Natural killer cell (primary cell): ENCODE measurements around the gene TWIST2. TPM values are rescaled to one million over a fixed set of nuclear protein-coding genes. Genes with fewer than 3 reads are reported as not detected.

Source experiments
- ATAC-seq, 3 donors: fragments of 150-1000 bp in 2 of 3; fragments of 200-7000 bp in 1 of 3; cut with Tn5 transposase; 1 replicate in 1 of 3; 2 replicates in 2 of 3; pipeline ENCODE4 v1.10.0; 2021; ENCODE audit warnings: mild to moderate bottlenecking in 2 of 3, moderate library complexity in 2 of 3
- DNase-seq, 2 donors: peaks; one replicate each; pipeline versions ENCODE4 v3.0.0 to v3.0.0-alpha.2; 2013 to 2021; ENCODE audit warnings: mixed read lengths in 1 of 2
- H3K27ac ChIP-seq: one replicate; pipeline ENCODE4 v1.5.1; 2013; ENCODE audit warnings: mild to moderate bottlenecking, low read length
- H3K27me3 ChIP-seq: one replicate; pipeline ENCODE4 v1.6.1; 2013; ENCODE audit warnings: low read length; ENCODE audit not compliant: control insufficient read depth, insufficient read depth
- H3K36me3 ChIP-seq: one replicate; pipeline ENCODE4 v1.6.1; 2013; ENCODE audit warnings: low read length; ENCODE audit not compliant: control insufficient read depth, insufficient read depth
- H3K4me1 ChIP-seq: one replicate; pipeline ENCODE4 v1.6.1; 2013; ENCODE audit warnings: low read length; ENCODE audit not compliant: control insufficient read depth, insufficient read depth
- H3K4me3 ChIP-seq: one replicate; pipeline ENCODE4 v1.5.1; 2013; ENCODE audit warnings: low read length
- H3K9me3 ChIP-seq: one replicate; pipeline ENCODE4 v1.6.1; 2013; ENCODE audit warnings: low read length; ENCODE audit not compliant: control insufficient read depth, insufficient read depth
- H3K27ac Mint-ChIP-seq, 2 donors: one replicate each; pipeline ENCODE4 v1.8.0; 2022; ENCODE audit warnings: mild to moderate bottlenecking in 2 of 2, mixed read lengths in 2 of 2, moderate library complexity in 1 of 2
- H3K27me3 Mint-ChIP-seq, 2 donors: one replicate each; pipeline ENCODE4 v1.8.0; 2022; ENCODE audit warnings: low read depth in 2 of 2, mixed read lengths in 2 of 2
- H3K36me3 Mint-ChIP-seq: one replicate; pipeline ENCODE4 v1.8.0; 2022; ENCODE audit warnings: mixed read lengths
- H3K4me1 Mint-ChIP-seq, 2 donors: one replicate each; pipeline ENCODE4 v1.8.0; 2022; ENCODE audit warnings: mixed read lengths in 2 of 2
- H3K4me3 Mint-ChIP-seq: one replicate; pipeline ENCODE4 v1.8.0; 2022; ENCODE audit warnings: mild to moderate bottlenecking, moderate library complexity, mixed read lengths
- H3K9me3 Mint-ChIP-seq, 2 donors: one replicate each; pipeline ENCODE4 v1.8.0; 2022; ENCODE audit warnings: mixed read lengths in 2 of 2
- WGBS: methylation state at CpG from one replicate; pipeline ENCODE4 v1.1.7; 2013; ENCODE audit warnings: missing lambda C conversion rate; ENCODE audit not compliant: insufficient coverage; 5-methylcytosine and 5-hydroxymethylcytosine counted together
- intact Hi-C: fragments of 100-400 bp; cut with micrococcal nuclease; formaldehyde crosslinking; loops from one replicate; pipeline ENCODE4 v1.14.2; 2022
- total RNA-seq, 4 donors: library from RNA; stranded (reverse); fragments of 120-200 nt in 1 of 4; gene quantifications; one replicate each; pipeline versions ENCODE4 v1.2.3 to v1.2.4, GENCODE V29; 2013 to 2022
- TF ChIP-seq, protein P1 (sequence below): fragments of 200-600 bp; IDR thresholded peaks from one replicate; pipeline ENCODE4 v1.8.0; 2022; ENCODE audit warnings: antibody characterized with exemption

Gene TWIST2
- total RNA-seq, 3 donors from 2014 or later (not counting 1 experiment from before 2014, with no cell fraction given) = not detected

DNA sequence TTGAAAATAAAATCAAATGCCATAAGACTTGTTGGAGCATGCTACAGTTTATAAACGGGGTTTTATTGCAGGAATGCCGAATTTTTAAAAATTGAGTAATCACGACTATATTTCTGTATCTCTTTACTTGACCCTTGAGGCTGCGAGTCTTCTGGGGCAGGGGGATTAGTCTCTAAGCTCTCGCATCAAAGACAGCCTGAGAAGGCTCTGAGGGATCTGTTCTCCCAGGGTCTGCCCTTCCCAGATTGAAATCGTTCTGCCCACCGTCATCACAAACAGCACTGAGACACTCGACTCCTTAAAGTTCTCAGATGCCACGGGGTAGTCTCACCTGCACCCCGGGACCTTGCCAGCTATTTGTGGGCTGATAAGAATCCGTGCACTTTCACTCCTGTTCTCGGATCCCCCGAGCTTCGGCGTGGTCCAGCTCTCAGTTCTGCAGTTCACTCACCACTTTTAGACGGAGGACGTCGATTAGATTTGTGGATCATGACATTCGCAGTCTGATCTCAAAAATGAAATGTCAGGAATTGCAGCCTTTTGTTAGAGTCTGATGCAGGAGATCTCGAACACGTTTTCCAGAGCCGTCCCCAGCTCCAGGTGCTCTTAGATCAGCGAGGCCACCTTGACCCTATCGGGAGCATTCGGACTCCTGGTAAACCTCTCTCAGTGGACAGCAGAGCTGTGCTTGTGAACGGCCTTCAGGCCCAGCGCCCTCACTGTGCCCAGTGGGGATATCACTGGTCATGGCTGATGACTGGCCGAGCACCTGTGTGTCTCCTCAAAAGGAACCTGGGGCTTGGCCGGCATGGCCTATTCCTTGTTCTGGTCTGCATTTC, 43.0 kb downstream of the TWIST2 start:
- Mint-ChIP-seq H3K4me1 (no peaks in the 10 kb centered on the region), H3K4me3 (no peak overlapping the region), H3K27me3 (no peaks in the 10 kb centered on the region), H3K36me3 (no peaks in the 10 kb centered on the region), H3K27ac (no peak overlapping the region), H3K9me3 (no peaks in the 10 kb centered on the region)
- Histone ChIP-seq H3K4me1 (no peaks in the 10 kb centered on the region), H3K27ac (no peak overlapping the region), H3K36me3 (no peaks in the 10 kb centered on the region), H3K4me3 (no peak overlapping the region), H3K27me3 (no peaks in the 10 kb centered on the region), H3K9me3 (no peaks in the 10 kb centered on the region)
- intact Hi-C loops = no loop called here
- TF ChIP-seq, protein P1, sequence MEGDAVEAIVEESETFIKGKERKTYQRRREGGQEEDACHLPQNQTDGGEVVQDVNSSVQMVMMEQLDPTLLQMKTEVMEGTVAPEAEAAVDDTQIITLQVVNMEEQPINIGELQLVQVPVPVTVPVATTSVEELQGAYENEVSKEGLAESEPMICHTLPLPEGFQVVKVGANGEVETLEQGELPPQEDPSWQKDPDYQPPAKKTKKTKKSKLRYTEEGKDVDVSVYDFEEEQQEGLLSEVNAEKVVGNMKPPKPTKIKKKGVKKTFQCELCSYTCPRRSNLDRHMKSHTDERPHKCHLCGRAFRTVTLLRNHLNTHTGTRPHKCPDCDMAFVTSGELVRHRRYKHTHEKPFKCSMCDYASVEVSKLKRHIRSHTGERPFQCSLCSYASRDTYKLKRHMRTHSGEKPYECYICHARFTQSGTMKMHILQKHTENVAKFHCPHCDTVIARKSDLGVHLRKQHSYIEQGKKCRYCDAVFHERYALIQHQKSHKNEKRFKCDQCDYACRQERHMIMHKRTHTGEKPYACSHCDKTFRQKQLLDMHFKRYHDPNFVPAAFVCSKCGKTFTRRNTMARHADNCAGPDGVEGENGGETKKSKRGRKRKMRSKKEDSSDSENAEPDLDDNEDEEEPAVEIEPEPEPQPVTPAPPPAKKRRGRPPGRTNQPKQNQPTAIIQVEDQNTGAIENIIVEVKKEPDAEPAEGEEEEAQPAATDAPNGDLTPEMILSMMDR = no peak
- WGBS = 88% methylated on average over 29 of the region's 29 CpGs
- ATAC-seq (no peak), DNase-seq (no peak)

DNA sequence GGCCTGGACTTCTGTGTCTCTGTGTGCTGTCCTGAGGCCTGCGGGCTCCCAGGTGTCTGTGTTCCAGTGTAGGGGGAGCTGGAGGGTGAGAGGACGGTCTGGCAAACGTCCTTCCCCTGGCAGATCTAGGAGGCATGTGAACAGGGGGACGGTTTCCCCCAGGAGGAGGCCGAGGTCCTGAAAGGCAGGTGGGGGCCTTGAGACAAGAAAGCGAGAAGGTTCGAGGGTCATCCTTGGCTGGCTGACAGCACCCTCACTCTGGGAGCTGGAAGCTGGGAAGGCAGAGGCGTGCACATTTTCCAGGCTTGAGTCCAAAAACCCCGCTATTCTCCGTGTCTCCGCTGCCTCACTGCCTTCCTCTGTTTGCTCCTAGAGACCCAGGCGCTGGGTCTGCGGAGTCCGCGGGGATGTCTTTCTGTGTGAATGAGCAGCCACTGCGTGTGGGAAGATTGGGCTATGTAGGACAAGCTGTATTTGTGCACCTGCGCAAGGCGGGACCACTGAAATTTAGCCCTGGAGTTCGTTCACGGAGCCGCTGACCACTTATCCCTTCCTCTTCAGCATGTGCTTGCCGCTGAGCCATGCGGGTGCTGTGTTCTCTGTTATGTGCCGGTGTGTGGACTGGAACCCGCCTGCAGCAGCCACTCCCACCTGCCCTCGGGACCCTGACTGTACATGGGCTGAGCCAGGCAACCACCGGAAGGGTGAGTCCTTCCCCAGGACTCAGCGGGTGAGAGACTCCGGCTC, 43.7 kb downstream of the TWIST2 start:
- no peak overlapping the region for H3K4me3 Mint-ChIP-seq
- H3K9me3 Mint-ChIP-seq = no peaks in the 10 kb centered on the region
- H3K27me3 Mint-ChIP-seq = no peaks in the 10 kb centered on the region
- no peak overlapping the region for H3K27ac Mint-ChIP-seq
- WGBS = 88% methylated on average over 29 of the region's 29 CpGs
- H3K27me3 ChIP-seq = no peaks in the 10 kb centered on the region
- no peaks in the 10 kb centered on the region for H3K9me3 ChIP-seq
- DNase-seq = no peak
- H3K36me3 Mint-ChIP-seq = no peaks in the 10 kb centered on the region
- intact Hi-C loops = no loop called here
- no peaks in the 10 kb centered on the region for H3K36me3 ChIP-seq
- ATAC-seq = no peak
- no peaks in the 10 kb centered on the region for H3K4me1 Mint-ChIP-seq
- H3K27ac ChIP-seq = no peak overlapping the region
- TF ChIP-seq, protein P1 = no peak
- no peak overlapping the region for H3K4me3 ChIP-seq
- no peaks in the 10 kb centered on the region for H3K4me1 ChIP-seq

DNA sequence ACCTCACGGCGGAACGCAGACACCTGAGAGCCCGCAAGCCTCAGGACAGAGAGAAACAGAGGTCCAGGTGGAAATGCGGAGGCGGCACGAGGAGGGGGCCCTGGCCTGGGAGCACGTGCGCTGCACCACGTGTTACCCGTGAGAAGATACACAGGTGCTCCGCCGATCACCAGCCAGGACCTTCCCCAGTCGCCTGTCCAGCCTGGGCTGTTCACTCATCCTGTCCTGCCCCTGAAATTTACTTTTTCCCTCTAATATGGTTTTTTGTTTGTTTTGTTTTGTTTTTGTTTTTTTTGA, 44.3 kb downstream of the TWIST2 start:
- Histone ChIP-seq H3K9me3 (no peaks in the 10 kb centered on the region), H3K27me3 (no peaks in the 10 kb centered on the region), H3K27ac (no peak overlapping the region), H3K4me1 (no peaks in the 10 kb centered on the region), H3K4me3 (no peak overlapping the region), H3K36me3 (no peaks in the 10 kb centered on the region)
- Mint-ChIP-seq H3K36me3 (no peaks in the 10 kb centered on the region), H3K9me3 (no peaks in the 10 kb centered on the region), H3K4me3 (no peak overlapping the region), H3K27ac (no peak overlapping the region), H3K27me3 (peaks cover 0 to 2% of the 10 kb centered on the region in 2 donors), H3K4me1 (no peaks in the 10 kb centered on the region)
- WGBS = 92% methylated on average over 14 of the region's 14 CpGs
- ATAC-seq (no peak), DNase-seq (no peak)
- intact Hi-C loops = no loop called here
- TF ChIP-seq, protein P1 = no peak
